Stimulated activated naive CD8-positive, alpha-beta T cell treated with anti-CD3 and anti-CD28 coated beads, Interleukin-15, Interleukin-2, amounts not matched to agents 100 U/mL and 50 U/mL, for 24 hours (primary cell): ENCODE results near the gene ZNF385A.

Source experiments
- ATAC-seq: fragments of 150-1000 bp; cut with Tn5 transposase; one replicate; pipeline ENCODE4 v1.10.0; 2021
- DNase-seq: peaks from one replicate; pipeline ENCODE4 v3.0.0; 2021

ZNF385A gene

DNA sequence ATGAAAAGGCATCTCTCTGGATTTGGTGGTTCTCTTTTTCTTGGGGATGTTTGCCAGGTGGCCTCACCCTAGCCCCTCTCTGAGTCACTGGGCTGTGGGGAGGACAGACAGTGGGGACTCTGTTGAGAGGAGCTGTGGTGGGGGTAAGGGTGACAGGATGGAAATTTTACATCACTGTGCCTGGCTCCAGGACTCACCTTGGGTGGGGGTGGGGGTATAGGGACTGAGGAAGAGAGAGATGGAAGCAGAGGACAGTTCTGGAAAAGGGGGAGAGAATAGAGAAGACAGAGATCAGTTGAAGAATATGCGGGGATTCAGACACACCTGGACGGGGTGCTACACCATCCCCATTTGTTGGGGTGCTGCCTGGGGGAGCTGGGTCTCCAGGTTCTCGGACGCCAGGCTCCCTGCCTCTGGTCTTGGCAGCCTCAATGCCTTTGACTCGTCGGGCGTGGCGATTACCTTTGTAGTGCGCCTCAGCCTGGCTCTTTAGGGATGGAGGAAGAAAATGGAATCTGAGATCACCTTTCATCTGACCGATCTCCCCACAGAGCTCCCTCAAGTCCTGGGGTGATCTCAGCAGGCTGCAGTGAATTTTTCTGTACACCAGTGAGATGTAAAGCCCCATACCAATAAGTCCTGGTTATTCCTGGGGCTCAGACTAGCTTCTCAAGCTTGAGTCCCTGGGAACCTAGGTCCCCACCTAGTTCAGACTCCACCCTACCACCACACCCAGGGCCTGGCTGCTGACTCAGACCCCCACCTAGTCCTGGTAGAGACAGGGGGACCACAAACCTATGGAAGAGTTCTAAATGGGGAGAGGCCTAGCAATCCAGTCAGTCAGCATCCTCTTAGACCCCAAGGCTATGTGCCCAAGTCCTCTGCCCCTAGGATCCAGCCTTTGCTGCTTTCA lies 10.6 kb downstream of the ZNF385A start:
- ATAC-seq (peak; percentile 82), DNase-seq (peak; percentile 52)

DNA sequence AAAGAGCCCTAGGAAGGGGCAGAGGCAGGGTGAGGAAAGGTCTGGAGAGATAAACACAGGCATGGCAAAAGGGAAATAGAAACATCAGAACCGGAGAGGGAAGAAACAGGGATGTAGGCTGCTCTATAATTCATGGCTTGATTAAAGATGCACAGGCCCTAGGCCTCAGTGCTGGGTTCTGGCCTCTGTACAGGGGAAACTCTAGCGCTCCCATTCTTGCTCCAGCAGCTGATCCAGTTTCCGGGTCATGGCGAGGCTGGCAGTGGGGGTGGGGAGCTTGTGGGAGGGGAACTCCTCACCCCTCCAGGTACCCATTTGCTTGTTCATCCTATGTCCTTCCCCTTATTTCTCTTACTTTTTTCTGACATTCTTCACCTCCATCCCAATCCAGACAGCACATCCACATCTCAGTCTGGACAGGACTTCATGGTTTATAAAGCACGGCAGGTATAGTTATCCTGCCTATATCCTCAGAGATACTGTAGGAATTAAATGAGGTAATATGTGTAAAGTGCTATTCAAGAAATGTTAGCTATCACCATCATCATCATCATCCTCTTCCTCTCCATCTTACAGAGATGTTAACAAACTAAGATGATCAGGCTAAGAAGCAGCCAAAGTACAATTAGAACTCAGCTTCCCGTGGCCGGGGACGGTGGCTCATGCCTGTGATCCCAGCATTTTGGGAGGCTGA lies 12.3 kb downstream of the ZNF385A start:
- ATAC-seq, result no peak
- DNase-seq, result no peak

DNA sequence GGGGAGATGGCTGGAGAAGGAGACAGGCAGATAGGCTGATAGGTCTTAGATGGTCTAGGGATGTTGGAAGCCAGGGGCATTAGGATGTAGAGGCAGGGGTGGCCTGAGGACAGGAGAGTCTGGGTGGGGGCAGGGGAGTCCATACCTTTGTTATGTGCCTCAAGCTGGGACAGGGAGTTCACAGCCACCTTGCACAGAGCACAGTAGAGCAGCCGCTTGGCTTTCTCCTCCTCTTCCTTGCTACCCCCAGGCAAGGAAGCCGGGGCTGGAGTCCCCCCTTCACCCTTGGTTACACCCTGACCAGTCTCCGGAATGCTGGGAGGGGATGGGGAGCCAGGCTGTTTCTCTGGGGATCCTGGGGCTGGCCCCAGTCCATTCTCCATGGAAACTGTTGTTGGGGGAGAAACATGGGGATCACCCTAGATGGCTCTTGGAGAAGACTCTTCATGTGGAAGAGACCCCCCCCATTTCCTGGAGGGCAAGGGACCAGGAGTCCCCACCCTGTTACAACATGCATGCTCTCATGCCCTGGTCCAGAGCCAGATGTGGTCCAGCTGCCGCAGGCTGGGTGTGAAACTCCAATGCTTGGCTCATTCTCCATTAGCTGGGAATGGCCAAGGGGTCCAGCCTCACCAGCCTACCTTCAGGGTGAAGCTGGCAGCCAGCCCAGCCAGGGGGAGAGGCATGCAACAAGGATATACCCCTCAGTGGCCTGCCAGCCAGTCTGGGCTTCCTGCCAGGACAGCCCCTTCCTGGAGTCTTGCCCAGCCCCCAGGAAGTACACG lies 13.0 kb downstream of the ZNF385A start:
- ATAC-seq (no peak), DNase-seq (no peak)

DNA sequence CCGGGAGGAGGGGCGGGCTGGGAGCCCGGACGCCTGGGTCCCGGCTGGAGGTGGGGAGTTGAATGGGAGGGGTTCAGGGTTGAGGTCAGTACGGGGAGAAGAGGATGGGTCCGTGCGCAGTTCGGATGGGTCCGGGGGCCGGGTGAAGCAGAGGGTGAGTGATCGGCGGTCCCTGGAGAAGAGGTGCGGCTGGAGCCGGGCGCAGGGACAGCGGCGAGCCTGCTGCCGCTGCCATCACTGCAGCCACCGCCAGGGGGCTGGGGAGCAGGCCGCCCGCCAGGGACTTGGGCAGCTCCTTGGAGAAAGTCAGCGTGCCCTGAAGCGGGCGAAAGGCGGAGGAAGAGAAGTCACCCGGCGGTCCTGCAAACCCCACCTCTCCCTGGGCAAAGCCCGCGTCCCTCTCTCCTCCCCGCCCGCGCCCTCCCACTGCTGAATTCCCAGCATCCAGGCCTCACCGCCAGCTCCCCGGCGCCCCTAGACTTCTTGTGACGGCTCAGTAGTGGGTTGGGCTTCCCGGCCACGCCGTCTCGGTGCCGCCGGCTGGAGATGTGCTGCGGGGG lies 14.3 kb downstream of the ZNF385A start:
- DNase-seq (peak; percentile 34), ATAC-seq (no peak)

DNA sequence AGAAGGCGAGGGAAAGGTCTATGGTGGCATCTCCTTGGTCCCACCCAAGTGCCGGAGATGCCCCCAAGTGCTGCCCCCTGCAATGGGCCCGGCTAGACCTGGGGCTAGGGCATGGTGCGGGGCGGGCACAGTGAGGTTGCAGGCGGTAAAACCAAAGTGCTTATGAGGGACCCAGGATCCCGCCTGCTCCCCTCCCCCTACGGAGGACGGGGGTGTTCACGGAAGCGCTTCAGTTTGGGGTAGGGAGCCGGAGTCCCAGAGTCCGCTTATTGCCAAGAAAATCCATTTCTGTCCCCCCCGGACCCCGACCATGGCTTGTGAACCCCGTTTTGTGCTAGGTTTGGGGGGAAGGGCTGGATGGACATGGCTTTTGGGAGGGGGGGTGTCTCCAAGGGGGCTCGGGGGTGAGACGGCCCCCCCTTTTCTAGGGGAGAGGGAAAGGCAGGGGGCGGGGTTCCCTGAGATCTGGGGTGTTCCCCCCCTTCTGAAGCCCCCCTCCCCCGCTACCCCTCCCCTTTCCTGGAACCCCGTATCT lies 14.9 kb downstream of the ZNF385A start:
- ATAC-seq (no peak), DNase-seq (no peak)

DNA sequence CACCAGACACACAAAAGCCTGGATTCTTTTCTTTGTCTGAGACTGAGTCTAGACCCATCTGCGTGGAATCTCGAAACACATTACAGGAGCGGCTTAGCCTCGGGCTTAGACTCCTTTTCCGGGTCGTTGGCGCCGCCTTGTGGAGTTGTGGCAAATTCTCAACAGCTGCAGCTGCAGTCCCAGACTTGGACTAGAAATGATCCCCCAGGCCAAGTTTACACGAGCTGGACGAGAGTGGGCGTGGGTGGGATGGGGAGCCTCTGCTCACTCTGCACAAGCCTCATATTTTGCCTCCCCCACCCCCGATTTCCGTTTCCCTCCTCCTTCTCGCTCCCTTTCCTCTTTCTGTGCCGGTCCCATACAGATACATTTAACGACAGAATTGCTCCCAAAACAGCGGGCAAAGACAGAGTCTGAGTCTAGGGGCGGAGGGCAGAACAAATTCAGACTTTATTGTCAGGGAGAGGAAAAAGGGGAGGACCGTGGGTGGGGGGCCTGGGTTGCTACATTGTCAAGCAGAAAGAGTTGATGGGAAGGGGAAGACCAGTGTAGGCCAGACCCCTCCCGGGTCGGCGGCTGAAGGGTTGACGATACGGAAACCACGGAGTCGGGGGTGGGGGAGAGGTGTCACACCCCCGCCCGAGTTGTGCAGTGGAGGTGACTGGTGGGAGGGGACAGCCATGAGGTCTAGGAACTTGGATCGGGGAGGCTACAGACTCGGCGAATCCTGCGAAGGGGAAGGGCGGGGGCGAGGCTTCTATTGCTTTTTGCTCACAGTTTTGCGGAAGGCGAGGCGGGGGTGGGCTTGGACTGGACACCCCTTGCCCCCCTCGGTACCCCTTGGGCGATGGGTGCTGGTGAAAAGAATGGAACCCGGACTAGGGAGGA lies 15.6 kb downstream of the ZNF385A start:
- ATAC-seq, result peak; percentile 77
- peak; percentile 95 for DNase-seq

DNA sequence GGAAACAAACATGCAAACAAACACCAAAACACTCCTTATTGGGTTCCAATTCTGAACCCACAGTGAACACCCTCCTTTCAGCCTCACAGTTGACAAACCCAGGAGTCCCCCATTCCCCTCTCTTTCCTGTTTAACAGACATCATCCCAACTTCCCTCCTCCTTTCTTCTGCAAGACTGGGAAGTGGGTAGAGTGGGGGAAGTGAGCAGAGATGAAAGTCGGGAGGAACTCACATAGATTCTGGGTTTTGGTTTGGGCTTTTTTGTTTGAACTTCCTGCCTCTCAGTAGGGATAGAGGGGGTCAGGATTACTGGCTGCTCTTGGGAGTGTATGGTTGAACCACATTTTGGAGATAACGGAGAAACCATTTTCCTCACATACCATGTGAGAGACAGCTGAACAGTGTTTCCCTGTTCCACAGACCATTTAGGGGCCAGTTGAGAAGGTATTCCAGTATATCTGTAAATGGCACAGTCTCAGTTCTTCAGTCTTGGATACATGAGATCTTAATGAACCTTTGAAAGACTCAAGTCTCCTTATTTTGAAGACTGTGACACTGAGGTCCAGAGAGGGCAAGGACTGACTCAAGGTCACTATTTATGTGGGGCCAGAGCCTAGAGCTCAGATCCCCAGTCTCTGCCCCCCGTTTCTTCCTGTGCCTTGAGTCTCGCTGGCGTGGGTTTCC lies 16.4 kb downstream of the ZNF385A start:
- ATAC-seq (peak; percentile 3), DNase-seq (no peak)

DNA sequence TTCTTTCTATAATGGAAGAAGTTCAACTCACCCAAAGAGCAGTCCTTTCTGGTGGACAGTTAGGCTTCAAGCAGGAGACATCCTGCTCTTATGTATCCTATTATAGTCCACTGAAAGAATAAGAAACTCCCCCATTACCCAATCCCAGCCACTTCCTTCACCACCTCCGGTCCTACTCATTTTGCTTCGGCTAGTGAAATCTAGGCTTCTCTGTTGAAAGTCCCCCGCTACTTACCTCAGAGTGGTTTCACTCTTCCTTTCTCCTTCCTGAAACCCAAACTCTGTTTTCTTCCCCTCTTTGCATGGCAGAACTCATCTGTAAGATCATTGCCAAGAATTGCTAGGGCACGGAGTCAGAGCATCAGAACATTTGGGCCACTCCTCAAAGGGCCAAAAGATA lies 20.1 kb downstream of the ZNF385A start, which contains the start of gene GPR84:
Gene GPR84, minus strand, starts transcription at position 74 of the 400 bp plus-strand sequence. CDS start 635 bp downstream, outside the sequence.
- DNase-seq (no peak), ATAC-seq (peak; percentile 46)

DNA sequence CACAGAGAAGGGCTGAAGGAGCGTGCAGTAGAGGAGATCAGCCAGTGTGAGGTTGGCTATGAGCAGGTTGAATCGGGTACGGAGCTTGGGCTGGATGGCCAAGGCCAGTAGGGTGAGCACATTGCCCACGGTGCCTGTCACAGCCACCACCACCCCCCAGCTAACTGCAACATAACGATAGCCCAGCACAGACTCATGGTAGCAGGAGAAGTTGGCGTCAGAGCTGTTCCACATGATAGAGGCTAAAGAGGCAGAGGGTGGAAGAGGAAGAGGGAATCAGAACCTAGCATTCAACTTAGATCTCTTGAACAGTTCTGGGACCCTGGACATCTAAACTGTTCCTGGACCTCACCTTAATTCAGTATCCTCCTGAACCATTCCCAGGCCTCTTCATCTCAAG lies 20.9 kb downstream of the ZNF385A start:
- no peak for DNase-seq
- no peak for ATAC-seq

DNA sequence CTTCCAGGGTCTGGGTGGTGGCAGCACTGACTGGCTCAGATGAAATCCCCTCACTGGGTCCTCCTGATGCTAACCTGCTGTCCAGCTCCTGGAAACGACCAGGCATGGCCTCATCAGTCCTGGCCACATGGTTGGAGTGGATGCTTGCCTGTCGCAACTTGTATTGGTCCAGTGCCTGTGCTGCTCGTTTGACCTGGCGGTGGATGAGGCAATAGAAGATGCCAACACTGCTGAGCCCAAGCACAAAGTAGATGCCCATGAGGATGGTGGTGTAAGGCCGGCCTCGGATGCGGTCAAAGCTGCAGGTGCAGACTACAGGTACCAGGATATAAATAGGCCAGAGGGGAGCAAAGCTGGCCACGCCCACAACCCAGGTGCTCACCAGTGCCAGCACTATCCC lies 21.5 kb downstream of the ZNF385A start:
- DNase-seq (no peak), ATAC-seq (no peak)

DNA sequence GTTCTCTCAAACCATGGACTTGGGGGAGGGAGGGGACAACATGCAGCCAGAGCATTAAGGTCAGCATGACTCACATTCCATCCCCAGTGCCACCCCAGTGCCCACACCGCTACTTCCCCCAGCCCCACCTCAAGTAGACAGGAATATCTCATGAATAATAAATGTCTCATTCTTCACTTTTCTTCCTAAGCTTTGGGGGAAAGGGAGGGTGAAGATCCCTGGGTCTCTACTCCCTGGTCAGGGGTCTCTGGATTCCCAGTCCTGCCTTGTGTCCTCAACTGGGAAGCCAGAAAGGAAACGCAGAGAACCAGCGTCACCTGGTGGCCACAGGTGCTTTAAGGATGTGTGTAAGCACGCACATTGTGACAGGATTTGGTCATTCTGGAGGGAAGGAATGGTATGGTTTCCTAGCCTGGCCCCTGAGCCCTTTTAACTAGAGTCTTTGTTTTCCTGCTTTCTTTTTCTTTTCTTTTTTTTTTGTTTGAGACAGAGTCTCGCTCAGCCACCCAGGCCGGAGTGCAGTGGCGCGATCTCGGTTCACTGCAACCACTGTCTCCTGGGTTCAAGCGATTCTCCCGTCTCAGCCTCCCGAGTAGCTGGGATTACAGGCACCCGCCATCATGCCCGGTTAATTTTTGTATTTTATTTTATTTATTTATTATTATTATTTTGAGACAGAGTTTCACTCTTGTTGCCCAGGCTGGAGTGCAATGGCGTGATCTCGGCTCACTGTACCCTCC lies 23.6 kb downstream of the ZNF385A start:
- DNase-seq (peak; percentile 76), ATAC-seq (no peak)

DNA sequence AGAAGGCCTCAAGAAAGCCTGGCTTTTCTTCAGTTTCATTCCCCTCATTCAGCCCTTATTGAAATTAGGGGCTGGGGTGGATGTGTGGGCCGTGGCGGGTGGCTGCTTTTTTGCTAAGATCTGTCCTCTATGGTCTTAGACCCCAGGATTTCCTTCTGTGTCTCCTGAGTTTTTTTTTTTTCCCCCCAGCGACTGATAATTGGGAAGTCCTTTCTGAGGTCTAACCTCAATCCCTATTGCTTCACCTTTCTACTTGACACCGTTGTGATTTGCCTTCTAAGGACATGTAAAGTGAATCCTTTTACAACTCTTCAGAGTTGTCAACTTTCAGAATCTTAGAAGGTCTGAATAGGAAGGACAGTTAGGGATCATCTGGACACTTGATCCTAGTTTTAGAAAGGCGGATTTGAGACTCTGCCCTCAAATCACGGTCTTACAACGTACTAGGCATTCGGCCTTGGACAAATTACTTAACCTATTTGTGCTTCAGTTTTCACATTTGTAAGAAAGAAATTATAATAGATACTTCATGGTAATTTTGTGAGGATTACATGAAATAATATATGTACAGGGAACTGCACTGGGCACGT lies 24.7 kb downstream of the ZNF385A start:
- ATAC-seq, result no peak

DNA sequence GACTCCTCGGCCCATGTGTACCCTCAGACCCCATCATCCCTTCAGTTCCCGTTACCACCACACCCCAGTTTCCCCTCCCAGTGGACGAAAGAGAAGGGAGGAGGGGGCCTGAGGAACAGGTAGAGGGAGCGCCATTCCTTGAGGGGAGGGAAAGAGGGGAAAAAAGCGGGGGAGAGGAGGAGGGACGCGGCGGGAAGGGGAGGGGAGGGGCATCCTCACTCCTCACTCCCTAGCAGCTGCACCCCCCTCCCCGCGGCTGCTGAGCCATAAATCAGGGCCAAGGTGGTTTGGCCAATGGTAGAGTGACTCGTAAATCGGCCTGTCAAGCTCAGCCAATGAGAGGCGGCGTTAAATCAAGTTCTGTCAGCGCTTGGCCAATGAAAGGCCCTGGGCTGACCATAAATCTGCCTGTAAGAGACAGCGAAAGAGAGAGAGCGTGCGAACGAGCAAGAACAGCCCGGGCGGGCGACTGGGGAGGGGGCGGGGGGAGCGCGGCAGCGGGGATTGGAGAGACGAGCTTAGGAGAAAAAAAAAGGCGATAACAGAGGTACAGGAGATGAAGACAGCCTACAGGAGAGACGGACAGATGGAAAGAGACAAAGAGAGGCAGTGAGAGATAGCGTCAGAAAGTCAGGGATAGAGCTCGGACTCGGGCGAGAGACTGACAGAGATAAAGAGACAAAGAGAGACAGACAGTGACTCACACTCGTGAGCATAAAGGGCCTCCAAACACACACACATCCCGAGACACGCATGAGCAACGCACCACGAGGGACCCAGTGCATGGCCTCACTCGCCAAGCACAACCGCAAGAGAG lies 25.4 kb downstream of the ZNF385A start:
- ATAC-seq (peak; percentile 97), DNase-seq (peak; percentile 89)

More for the DNA sequence above, 24.7 kb downstream of the ZNF385A start:
- DNase-seq, result no peak

DNA sequence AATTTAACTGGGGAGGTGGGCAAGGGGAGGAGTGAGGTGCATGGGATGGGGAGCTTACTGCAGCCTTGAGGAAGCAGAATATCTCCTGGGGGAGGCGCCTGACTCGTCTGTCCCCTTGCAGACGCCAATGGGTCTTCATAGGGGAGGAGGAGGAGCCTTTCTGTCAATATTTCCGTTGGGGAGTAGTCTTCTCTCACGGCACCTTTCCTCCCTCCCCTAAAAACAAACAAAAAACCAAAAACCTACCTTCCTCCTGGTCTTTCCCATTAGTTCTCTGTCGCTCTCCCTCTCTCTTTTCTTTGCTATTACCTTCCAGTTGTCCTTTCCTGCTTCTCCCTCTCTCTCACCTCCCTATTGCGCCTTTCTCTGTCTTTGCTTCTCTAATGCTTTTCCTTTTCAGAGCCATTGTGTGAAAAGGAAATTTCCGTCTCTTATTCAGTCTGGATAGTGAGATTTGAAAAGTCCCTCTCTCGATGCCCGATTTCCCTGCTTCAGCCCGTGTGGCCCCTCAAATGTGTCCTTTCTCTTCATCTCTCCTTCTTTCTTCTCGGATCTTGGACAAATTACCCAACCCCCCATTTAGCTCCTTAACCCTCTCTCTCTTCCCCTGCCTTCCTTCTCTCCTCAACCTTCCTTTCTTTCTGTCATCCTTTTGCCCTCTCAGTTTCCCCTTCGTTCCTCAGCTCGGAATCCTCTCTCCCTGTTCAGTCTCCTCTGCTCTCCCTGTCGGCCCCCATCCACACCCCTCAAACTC lies 26.2 kb downstream of the ZNF385A start:
- peak; percentile 52 for DNase-seq

DNA sequence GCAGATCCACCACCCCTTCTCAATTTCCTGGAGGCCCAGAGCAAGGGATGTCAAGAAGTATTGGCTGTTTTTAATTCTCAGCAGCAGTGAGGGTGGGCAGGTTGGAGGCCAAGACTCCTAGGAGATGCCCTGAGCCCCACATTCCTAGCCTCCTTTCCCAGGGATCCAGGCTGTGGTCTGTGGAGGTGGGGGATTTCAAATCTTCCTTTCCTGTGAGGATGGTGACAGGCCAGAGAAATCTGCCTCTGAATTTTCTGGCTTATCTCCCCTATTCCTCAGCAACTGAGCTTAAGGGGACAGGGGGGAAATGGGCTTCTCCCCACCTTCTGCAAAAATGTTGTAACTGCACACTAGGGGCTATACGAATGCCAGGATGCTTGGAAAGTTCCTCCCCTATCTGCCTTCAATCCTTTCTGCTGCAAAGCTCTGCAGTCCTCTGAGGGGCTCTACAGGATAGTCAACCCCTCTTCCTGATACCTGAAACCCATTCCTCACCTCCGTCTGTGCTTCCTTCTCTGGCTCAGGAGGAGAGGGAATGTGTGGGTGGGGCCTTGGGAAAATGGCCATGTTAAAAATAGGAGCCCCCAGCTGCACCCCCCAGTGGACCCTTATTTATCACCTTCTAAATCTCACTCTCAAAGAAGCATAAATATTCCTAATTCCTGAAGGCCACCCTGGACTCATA lies 26.9 kb downstream of the ZNF385A start:
- ATAC-seq (no peak), DNase-seq (no peak)

More for the DNA sequence above, 26.2 kb downstream of the ZNF385A start:
- ATAC-seq, result peak; percentile 31

DNA sequence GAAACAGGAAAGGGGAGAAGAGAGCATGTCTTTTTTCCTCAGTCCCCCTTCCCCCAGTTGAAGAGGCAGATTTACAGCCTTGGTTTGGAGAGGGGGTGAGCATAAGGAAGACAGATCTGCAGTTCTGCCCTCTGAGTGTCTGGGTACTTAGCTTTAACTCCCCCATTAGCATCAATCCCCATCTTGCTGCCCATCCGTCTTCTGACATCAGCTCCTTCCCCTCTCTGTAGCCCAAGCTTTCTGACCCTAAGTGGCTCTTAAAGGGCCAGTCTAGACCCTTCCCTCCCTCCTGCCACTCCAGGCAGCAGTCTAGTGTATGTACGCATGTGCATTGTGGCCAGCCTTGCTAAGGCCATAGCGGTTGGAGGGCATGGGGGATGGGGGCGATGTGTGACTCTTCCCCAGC lies 27.6 kb downstream of the ZNF385A start:
- no peak for DNase-seq
- no peak for ATAC-seq

DNA sequence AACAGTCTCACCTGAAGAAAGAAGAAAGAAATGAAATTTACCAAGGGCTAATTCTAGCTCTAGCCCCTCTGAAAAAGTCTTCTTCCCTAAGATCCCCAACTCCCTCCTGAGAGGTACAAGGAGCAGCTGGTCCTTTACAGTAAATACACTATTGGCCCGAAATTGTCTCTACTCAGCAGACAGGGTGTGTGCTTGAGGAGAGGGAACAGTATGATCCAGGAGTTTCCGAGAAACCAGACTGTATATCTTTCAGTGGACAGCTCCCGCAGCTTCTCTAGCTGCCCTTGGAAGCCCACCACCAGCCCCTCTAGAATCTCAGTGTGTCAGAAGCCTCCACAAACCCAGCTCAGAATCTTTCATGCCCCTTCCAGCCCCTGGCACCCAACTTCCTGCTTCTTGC lies 28.3 kb downstream of the ZNF385A start:
- ATAC-seq (no peak), DNase-seq (no peak)
